NCI-H2029 treated with DMSO at 0.1 percent for 48 hours (cell line): ENCODE data around the gene RNLS.
"Not testable (repeated sequence)": the region's sequence is repeated elsewhere in the genome, so short reads cannot be mapped to it uniquely, and the experiment has no call there.

Experiments used
- DNase-seq: peaks from one replicate; lab custom pipeline; 2025; lab: John Stamatoyannopoulos, UW

The RNLS gene

GRCh38 chr10:88522715-88523114 lies 60.4 kb downstream of the RNLS start:
- no peak for DNase-seq

GRCh38 chr10:88521791-88522190 lies 61.3 kb downstream of the RNLS start:
- no peak for DNase-seq

DNA sequence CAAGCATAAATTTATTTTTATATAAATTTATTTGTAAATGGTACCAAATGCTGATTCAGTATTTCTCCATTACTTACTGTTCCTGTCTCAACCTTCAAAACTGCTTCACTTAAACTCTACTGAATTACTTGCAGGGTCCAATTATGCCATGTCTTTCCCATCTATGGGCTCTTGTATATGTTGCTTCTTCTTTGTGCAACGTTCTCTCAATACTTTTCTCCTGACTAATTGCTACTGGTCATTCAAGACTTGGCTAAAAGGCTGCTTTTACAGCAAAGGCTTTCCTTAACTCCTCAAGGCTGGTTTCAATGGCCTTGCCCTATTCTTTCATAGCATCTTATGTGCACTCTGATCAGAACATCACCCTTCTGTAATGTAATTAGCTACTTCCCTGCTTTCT lies 67.9 kb downstream of the RNLS start:
- DNase-seq, result no peak

- no peak for DNase-seq
These were observed 70.5 kb downstream of the RNLS start for GRCh38 chr10:88512599-88512998.

DNA sequence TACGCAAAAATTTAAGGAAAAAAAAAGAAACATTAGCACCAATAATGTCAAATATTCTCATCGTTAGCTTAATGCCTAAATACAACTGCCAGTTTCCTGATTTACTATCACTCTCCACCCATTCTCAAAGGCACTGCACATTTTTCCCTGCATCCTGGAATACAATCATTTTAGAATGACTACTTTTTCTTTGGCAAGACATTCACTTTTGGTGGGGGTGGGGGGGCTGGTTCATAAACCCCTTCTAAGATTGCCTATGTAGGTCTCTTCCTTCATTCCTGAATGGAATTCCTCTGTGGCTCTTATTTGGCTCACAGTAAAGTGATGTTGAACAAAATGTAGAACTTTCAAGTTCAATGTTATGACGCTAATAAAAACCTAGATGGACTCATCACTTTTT lies 74.3 kb downstream of the RNLS start:
- DNase-seq, result no peak

DNA sequence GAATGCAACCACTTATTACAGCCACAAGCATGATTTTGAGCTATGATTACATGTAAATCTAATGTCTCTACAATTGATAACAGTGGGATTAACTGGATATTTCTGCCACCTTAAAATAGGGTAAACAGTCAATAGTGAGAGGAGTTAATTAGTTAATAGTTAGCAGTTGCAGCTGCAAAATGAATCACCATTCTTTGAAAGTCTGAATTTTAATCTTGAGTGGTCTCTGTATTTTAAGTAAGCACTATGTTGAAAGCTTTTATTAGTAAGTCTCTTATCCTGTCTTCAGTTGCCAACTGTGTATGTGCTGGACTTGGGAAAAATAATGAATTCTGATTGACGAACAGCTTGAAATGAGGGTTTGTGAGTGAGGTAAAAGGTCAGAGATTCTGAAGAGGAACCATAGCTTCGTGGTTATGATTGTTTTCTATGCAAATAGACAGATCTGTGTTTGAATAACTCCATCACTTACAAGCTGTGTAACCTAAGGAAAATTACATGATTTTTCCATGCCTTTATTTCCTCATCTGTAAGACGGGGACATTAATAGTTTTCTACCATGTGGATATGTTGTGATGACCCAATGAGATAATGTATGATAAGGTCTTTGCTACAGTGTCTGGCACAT lies 75.2 kb downstream of the RNLS start:
- no peak for DNase-seq

DNA sequence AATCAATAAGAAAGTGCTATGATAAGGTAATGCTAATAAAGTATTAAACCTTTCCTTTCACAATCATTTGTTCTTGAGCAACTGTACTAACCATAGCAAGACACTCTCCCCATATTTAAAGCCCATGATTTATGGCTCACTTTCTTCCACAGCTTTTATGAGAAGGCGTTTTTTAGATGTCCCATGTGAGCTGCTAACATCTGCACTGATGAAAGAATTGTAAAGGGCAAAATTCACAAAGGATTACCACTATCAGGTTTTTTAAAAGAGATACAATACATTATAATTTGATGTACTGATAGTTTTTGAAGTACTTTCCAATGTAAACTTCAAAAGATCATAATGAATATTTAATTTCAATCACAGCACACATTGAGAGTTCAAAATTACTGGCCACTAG lies 75.7 kb downstream of the RNLS start:
- no peak for DNase-seq

GRCh38 chr10:88505680-88506215 lies 77.4 kb downstream of the RNLS start:
- no peak for DNase-seq

DNA sequence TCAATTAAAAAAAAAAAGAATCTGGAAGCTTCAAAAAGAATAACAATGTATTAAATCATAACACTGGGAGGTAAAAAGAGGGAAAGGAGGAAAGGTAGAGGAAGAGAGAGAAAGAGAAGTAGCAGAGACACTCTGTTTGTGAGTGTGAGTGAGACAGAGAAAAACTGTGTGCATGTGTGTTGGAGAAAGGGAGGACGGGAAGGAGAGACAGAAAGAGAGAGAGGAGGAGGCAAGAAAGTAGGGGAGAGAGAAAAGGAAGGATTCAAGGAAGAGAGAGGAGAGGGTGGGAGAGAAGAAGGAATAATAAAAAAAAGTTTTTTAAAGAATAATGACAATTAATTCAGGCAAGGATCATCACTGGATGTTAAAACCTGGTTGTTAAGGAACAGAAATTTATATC lies 77.9 kb downstream of the RNLS start:
- no peak for DNase-seq

DNA sequence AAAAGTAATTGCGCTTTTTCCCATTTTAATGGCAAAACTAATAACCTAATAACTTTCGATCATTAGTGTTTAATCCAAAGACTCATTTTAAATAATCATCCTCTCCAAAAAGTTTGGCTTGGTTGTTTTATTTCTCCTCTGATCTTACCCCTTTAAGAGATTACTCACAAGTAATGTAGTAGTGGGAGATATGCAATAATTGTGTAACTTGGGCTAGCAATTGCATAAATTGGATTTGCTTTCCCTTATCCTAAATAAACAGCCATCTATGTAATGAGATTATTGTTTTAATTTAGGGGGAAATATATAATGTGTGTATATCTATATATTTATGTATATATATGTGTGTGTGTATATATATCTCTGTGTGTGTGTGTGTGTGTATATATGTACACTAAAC lies 82.5 kb downstream of the RNLS start:
- no peak for DNase-seq

DNA sequence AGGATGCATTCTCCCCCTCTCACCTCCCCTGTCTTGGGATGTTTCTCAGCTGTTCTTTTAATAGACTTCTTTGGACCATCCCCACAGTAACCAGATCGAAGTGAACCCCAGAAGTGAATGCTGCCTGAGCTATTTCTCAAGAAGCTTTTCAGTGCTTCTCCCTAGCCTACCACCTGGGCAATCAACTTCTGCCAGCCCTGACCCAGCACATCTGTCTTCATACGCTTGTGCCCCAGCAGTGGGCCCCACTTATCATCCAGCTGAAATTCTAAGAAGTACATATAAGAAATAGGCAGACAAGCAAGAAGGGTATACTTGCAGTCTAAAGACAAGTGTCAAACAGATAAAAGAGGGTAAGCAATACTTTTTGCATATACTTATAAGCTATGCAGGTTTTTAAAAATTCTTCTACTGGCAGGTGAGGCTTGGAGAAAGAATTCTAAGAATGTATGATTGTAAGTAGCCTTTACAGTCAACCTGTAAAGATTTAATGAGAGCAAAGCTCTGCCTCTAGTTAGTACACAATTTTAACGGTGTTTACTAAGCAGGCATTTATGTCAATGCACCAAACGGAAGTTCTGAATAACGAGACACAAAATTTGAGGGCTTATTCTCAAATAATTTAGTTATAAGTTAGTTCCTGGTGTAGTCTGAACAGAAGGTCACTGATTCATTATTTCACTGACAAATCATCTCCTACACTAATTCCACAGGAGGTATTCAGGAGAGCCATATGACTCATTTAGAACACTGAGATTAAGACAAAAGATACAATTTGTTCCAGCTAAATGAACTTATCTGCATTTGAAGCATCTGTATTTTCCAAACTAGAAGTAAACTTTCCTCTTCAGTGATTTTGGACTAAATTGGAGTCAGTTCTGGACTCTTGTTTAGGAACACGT lies 83.3 kb downstream of the RNLS start:
- DNase-seq, result no peak

DNA sequence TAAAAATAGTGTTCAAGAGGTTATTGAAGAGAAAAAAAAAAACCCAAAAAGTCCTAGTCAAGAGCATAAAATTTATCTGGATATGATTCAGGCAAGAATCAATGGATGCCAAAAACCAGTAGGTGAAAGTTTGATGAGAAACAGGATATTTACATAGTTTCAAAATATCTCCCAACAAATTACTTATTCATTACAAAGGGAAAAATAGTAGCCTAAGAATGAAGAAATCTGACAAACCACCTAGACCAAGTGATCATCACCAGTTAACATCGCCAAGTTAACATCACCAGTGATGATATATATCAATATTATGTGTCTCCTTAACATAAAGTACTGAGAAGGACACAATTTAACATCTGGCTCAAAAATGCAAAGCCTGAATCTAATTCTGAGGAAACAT lies 85.2 kb downstream of the RNLS start:
- no peak for DNase-seq

- DNase-seq, result no peak
These were observed 88.6 kb downstream of the RNLS start for GRCh38 chr10:88494537-88494936.

- DNase-seq, result no peak
These were observed 89.2 kb downstream of the RNLS start for GRCh38 chr10:88493691-88494483.

- DNase-seq, result no peak
These were observed 91.8 kb downstream of the RNLS start for GRCh38 chr10:88491314-88491713.

DNA sequence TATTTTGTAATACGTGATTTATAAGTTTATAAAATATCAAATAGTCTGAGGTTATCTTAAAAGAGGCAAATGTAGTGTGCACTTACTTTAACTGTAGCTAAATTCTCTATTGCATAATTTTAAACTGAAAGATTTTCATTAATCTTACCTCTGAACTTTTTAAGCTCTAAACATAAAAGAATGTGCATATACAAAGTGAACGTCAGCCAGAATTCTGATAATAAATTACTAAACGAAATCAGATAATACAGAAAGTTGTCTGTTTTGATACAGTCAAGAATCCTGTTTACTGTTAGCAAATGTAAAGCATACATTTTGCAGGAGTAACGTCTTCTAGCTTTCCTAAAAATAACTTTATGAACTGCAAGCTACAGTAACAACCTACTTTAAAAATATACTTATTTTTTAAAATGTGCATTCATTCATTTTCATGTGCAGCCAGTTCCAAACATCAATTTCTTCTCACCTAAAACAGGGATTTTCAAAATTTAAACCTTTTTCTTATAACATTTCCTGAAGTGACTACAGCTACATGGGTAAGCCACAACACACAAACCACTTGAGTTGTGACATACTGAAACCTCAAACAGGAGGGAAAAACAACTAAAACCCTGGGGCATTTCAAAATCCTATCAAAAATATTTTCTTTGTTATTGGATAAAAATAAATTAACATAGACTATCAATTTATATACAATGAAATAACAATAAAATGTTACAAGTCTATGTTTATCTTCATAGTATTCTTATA lies 92.7 kb downstream of the RNLS start:
- DNase-seq, result no peak

- DNase-seq, result peak; percentile 15
These were observed 94.0 kb downstream of the RNLS start for GRCh38 chr10:88489107-88489506.

DNA sequence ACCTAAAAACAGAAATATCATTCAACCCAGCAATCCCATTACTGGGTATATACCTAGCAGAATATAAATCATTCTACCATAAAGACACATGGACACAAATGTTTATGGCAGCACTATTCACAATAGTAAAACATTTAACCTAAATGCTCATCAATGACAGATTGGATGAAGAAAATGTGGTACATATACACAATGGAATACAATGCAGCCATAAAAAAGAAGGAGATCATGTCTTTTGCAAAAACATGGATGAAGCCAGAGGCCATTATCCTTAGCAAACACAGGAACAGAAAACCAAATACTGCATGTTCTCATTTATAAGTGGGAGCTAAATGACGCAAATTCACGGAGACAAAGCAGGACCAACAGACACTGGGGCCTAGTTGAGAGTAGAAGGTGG lies 96.3 kb downstream of the RNLS start:
- not testable (repeated sequence) for DNase-seq

DNA sequence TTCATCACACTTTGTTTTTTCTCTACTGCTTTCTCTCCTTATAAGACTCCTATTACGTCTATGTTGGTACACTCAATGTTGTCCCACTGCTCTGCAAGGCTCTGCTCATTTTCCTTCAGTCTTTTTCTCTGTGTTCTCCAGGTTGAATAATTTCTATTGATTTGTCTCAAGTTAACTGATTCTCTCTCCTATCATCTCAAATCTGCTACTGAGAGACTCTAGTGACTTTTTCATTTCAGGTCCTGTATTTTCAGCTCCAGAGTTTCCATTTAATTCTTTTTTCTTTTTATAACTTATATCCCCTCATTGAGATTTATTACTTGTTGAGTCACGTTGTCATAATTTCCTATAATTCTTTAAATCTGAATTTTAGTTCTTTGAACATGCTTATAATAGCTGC lies 100.9 kb downstream of the RNLS start:
- DNase-seq, result no peak

GRCh38 chr10:88478256-88478655 lies 104.9 kb downstream of the RNLS start:
- no peak for DNase-seq

DNA sequence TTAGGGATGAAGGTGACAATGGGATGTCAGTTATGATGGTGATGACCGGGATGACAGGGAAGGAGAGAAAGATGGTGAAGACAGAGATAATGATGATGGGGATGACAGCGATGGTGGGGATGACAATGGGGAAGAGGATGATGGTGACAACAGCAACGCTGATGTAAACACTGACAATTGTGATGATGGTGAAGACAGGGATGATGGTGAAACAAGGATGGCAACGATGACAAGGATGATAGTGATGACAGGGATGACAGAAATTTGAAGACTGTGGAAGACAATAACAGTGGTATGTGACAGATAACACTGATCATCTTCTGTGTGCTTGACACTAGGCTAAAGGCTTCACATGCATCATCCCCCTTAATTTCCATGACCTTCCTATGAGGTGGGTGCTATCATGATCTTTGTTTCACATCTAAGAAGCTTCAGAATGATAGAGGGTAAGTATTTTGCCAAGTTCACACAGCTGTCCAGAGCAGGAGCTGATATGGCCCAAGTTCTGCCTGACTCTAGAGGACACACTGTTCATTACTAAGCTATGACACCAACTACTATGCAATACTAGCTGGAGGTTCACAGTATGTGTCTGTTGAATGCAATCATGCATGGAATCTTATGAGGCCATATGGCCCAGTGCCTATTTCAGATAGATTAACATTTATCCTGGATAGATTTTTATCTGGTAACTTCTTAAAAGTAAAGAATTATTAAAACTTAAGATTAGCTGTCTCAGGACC lies 105.6 kb downstream of the RNLS start:
- DNase-seq, result no peak
